EH (cell line): Measurements from ENCODE around the gene SLC22A31.
"Not testable (repeated sequence)": the region's sequence is repeated elsewhere in the genome, so short reads cannot be mapped to it uniquely, and the experiment has no call there.

ENCODE experiments used
- DNase-seq: peaks from one replicate; pipeline ENCODE4 v3.0.0-alpha.2; 2015; ENCODE audit warnings: low read depth

SLC22A31 gene

GRCh38 chr16:89192956-89193575 lies 7.3 kb downstream of the SLC22A31 start:
- DNase-seq: peak; percentile 70

- DNase-seq: peak; percentile 88
Observed at GRCh38 chr16:89192186-89192955, 8.0 kb downstream of the SLC22A31 start.

- DNase-seq: no peak
Observed at GRCh38 chr16:89191901-89192185, 8.5 kb downstream of the SLC22A31 start.

GRCh38 chr16:89191033-89191900 lies 9.1 kb downstream of the SLC22A31 start:
- DNase-seq: no peak

- no peak for DNase-seq
Observed at GRCh38 chr16:89190150-89190958, 10.0 kb downstream of the SLC22A31 start.

GRCh38 chr16:89189358-89190025 lies 10.8 kb downstream of the SLC22A31 start:
- DNase-seq: no peak

GRCh38 chr16:89188471-89189357 lies 11.6 kb downstream of the SLC22A31 start:
- DNase-seq: not testable (repeated sequence)

- peak; percentile 29 for DNase-seq
Observed at GRCh38 chr16:89187770-89188392, 12.5 kb downstream of the SLC22A31 start.

- DNase-seq: peak; percentile 47
Observed at GRCh38 chr16:89187032-89187769, 13.1 kb downstream of the SLC22A31 start.

GRCh38 chr16:89186593-89187031 lies 13.7 kb downstream of the SLC22A31 start:
- not testable (repeated sequence) for DNase-seq

GRCh38 chr16:89185887-89186592 lies 14.3 kb downstream of the SLC22A31 start:
- not testable (repeated sequence) for DNase-seq

GRCh38 chr16:89184933-89185794 lies 15.2 kb downstream of the SLC22A31 start:
- DNase-seq: no peak

- DNase-seq: no peak
Observed at GRCh38 chr16:89184677-89184932, 15.7 kb downstream of the SLC22A31 start.

- no peak for DNase-seq
Observed at GRCh38 chr16:89183975-89184676, 16.2 kb downstream of the SLC22A31 start.

- DNase-seq: no peak
Observed at GRCh38 chr16:89183463-89183862, 16.9 kb downstream of the SLC22A31 start.

GRCh38 chr16:89179656-89180315 lies 20.6 kb downstream of the SLC22A31 start:
- no peak for DNase-seq

GRCh38 chr16:89179148-89179484 lies 21.2 kb downstream of the SLC22A31 start:
- no peak for DNase-seq
